HCEC 1CT (cell line): ENCODE measurements around the gene KLRF1.
A peak's percentile ranks its signal among the peaks of the same experiment; 100 is the strongest.

ENCODE experiments used
- DNase-seq: peaks from one replicate; pipeline ENCODE4 v3.0.0-alpha.2; 2017

Gene KLRF1, protein sequence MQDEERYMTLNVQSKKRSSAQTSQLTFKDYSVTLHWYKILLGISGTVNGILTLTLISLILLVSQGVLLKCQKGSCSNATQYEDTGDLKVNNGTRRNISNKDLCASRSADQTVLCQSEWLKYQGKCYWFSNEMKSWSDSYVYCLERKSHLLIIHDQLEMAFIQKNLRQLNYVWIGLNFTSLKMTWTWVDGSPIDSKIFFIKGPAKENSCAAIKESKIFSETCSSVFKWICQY

DNA sequence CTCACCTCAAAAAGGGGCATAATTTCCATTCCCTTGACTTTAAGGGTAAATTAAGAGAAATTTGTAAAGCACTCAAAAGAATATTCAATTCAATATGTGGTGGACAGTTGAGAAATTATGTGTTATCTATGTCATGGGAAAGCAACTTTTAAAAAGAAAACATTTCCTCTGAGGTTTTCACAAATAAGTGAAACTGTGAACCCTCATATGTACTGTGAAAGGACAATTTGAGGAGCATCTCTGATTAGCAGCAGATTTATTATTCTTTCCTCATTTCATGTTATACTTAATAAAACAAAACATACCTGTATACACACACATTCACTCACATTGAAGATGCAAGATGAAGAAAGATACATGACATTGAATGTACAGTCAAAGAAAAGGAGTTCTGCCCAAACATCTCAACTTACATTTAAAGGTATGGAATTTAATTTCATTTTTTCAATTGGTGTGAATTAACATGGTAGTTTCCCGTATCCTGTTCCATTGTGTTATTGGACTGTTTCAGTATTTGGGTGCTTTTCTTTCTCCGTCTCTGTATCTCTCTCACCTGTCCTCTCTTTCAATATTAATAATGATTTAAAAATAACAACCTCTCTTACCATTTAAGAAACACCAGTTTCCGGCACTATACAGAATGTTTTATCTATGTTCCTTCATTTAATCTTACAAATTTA lies at the start of gene KLRF1:
TSS of gene KLRF1 (plus strand) at position 273 of the 680 bp plus-strand sequence. CDS start at position 337, 64 bp downstream.
- DNase-seq: no peak

DNA sequence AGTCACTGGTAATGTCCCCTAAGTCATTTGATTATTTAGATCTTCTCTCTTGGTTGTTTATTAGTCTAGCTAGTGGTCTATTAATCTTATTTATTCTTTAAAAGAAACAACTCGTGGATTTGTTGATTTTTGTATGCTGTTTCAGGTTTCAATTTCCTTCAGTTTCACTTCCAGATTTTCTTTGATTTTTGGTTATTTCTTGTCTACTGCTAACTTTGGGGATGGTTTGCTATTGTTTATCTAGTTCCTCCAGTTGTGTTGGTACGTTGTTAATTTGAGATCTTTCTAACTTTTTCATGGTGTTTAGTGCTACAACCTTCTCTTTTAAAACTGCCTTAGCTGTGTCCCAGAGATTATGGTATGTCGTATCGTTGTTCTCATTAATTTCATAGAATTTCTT lies 48.1 kb upstream of the KLRF1 start:
- no peak for DNase-seq

DNA sequence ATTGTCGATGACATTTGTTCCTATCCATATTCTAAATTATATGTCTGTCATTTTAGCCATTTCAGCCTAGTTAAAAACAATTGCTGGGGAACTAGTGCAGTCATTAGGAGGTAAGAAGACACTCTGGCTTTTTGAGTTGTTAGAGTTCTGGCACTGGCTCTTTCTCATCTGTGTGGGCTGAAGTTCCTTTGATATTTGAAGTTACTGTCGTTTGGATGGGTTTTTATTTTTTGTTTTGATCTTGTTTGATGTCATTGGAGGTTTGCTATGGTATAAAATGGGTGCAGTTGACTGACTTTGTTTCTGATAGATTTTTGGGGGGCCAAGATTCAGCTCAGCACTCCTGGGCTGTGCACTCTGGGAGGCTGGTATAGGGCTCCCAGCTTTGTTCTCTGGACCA lies 45.9 kb upstream of the KLRF1 start:
- DNase-seq: no peak

DNA sequence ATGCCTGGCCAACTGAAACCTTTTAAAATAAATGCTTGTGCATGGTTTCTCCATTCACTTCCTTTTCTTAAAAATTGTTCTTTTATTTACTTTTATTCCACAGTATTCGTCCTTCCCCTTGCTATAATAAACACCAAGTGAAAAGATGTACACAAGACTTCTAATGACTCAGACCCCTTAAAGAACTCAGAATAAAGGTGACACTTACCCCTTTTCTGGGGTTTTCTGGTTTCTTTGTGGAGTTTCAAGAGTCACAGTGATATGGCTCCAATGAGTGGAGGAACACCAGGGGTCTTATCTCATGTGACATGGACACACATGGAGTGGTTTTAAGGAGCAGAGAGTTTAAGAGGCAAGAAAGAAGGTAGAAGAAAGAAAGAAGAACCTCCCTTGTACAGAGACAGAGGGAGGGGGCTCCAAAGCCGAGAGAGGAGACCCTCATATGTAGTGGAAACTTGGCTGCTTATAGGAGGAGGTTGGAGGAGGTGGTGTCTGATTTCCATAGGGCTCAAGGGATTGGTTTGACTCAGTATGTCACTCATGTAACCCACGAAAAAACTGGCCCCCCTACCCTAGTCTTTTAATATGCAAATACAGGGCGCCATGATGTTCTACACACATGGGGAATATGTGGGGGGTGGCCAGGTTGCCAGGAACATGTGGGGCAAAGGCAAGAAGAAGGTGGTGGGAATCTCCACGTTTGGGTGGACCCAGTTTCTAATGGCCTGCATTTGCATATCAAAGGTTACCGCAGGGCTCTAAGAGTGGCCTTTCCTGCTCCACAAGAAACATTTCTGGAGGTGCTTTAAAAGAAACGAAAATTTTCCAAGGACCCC lies 44.5 kb upstream of the KLRF1 start:
- no peak for DNase-seq

DNA sequence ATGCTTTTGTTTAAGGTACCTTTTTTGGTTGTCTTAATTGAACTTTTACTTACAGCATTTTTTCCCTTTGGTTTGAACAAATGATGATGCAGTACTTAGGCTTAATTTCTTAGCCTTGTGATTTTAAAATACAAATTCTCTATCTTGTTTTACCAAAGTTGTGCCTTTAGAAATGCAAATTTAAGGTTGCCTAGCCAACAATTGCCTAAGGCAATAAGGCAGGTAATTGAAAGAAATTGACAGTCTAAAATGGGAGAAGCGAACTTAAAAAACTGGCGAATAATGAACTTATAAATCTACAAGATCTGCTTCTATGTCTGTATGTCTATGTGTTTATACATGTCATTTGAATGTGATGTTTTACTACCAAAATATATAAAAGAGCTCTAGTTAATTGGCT lies 43.0 kb upstream of the KLRF1 start:
- no peak for DNase-seq

DNA sequence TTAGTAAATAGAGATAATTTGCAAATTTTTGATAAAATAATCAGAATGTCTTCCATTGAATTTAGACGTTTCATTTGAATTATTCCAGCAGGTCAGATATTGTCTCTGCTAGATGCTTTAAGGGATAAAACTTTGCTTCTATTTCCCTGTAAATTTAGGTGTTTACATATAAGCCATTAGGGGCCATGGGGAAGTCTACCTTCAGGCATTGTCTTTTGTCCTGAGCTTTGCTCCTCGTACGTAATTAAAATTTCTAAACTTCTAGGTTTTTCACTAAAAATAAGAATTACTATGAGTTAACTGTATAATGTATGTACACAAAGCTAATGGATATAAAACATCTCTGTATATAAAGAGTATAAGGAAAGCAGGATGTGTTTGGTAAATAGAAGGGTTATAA lies 42.5 kb upstream of the KLRF1 start:
- no peak for DNase-seq

DNA sequence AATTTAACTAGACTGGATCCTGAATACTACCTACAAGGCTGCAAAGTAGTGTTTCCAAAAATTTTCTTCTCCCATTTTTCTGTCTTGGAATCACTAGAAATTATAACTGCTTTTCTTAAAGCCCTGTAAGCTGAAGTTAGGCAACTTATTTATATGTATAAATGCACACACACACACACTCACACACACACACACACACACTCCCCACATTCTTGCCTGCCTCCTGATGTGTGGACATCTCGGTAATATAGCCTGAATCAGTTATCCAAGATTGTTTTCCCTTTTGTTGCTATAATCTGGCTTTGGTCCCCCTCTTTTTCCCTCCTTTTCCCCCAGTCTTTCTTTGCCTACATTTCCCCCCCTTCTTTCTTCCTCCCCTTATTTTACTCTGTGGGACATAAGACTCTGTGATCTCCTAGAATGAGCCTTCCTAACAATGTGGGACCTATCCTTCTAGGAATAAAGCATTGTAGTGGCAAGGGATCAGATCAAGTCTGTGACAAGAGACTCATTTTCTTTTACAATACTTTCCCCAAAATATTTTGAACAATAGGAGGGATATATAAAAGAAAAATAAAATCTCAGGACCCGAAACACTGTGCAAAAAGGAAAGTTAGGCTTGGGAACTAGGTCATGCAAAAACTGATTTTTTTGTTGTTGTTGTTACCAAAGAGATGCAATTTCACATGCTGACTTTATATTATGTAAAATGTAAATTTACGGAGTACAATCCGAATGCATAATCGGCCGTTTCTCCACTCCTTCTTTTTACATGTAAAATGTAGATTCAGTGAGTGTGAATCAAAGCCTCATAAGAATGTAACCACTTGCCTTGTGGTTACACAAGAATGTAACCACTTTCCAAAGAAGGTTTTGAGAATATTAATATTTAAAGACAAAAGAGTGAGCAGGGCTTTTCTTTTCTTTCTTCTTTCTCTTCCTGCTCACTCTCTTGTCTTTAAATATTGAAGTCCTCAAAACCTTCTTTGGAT lies 40.3 kb upstream of the KLRF1 start:
- peak; percentile 53 for DNase-seq

DNA sequence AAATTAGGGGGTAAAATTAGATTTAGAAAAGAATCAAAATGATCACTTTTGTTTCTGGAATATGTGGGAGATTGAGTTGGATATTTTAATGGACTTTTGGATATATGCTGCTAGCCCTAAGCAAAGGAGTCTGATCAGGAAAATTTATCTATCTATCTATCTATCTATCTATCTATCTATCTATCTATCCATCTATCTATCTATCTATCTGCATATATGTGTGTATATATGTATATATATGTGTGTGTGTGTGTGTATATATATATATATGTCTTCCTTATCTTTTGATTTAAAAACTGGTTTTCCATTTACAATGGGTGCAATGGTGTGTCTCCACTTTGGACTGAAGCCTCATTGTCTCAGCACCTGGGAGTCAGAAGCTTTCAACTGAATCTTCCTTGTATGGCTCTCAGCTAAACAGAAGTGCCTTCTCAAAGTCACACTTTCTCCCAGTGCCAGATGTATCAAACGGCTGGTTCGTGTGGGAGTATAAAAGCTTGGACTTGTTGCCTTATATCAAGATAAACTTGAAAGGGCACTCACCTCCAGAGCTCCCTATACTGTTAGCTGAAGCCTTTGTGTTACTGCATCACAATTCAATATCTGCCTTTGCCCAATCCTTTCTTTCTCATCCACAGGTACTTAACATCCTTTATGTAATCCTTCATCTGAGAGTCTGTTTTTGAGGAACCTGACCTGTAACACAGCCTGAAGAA lies 34.9 kb upstream of the KLRF1 start:
- DNase-seq: peak; percentile 7

DNA sequence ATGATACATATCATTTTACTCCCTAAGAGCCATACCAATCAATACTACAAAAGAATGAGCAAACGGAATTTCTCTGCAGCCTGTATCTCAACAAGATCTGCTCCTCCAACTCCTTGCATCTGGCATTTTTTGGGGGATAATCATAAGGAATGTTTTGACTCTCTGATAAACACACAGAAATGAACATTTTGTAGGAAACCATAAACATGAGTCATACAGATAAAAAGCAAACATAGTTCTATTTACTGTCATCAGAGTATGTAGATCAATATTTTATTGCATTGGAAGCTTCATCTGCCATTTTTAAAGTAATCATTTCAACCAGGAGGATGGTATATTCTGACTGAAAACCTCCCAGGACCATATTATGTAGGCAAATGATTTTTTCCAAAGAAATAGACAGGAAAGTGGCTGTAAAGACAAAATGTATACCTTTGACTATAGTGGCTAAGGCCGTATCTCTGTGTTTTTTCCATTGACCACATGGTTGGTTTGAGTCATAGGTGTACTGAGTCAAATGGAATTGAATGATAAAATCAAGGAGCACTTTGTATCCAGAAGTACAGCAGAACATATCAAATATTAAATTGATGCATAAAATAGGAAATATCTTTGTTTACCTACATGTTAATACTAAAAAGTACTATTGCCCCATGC lies 34.2 kb upstream of the KLRF1 start:
- peak; percentile 93 for DNase-seq

DNA sequence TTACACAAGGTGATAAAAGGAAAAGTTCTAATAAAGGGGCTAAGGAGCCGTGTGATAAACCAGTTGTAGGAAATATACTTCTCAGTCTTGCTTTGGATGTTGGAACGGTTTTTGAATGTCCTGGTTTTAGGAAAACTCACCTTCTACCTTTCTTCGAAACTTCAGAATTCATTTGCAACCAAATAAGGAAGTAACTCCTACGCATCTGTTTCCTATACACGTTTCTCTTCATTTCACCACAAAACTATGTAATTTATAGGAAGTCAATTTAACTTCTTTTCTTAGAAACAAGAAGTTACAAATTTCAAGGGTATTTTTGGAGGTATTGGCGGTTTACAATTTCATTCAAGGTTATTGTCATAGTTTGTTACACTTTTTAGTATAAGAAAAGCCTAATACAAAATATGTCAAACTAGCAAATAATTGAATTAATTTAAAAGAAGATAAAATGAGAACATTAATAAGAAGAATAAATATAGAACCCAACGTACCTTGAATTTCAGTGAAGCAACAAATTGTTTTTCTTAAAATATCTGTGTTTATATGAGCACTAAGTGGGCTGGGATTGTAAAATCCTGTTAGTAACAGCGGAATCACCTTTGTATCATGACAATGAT lies 33.4 kb upstream of the KLRF1 start:
- DNase-seq: no peak

DNA sequence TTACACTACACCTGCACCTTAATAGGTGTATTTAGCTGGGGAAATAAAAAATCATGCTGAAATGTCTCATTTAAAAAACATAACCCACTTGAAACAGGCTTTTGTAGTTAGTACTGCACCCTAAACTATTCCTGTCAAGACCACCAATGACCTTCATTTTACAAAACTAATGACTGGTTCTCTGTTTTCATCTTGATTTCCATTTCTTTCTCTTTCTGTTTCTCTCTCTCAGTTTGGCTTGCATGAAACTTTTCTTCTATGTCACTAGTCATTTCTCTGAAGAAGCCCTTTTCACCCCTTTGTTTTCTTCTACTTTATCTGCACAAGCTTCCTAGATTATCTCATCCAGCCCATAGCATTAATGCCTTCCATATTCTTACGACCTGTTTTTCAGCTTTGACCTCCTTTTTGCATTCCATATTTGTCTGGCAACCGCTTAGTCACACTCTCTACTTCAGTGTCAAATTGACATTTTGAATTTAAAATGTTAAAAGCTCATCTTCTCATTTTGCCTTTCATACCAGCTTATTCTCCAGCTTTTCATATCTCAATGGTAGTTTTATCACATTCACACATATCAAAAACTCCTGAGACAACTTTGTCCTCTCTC lies 32.7 kb upstream of the KLRF1 start:
- no peak for DNase-seq

DNA sequence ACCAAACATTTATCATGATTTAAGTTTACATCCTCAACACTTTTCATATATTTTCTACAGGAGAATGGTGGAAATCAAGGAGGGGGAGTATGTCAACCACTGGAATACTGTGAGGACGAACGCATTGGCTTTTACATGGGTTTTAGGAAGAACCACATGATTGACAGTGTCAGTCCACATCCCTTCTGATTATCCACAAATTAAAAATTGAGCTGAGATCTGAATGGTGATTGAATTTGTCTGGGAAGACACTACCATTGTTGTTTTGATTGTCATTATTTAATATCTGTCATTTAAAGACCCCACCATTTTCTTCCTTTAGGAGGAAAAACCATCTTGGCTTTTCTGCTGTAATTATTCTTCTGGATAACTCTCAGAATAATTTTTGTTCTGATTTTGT lies 31.3 kb upstream of the KLRF1 start:
- no peak for DNase-seq

DNA sequence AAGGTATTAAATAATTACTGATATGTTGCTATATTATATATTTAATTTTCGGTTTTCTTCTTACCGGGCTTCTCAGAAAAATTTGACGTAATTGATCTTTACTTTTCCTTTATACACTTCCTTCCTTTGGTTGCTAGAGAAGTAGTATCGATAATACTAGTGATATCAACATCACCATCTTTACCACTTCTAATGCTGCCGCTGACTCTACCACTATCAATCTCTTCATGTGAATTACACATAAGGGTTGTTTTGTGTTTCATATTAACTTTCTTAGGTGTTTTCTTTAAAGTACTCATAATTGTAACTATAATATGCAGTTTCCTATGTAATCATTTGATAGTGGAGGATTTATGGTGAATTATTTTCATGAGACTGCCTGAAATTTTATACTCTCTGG lies 30.9 kb upstream of the KLRF1 start:
- no peak for DNase-seq

DNA sequence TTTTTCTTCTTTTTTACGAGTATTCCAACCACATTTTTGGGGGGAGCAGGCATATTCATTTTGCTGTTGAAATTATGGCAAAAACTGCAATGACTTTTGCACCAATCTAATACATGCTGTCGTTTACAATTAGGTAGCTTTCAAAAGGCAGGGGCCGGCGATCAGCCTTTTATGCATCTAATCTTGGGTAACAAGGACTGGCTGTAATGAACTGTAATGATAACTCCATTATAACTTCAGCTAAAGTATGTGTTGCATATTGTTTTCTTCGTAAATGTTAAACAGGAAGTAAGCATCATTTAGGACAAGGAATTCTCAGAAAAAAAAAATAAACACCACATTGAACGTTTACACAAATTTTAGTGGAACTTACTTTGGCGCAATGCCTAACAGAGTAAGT lies 30.3 kb upstream of the KLRF1 start:
- DNase-seq: peak; percentile 28

DNA sequence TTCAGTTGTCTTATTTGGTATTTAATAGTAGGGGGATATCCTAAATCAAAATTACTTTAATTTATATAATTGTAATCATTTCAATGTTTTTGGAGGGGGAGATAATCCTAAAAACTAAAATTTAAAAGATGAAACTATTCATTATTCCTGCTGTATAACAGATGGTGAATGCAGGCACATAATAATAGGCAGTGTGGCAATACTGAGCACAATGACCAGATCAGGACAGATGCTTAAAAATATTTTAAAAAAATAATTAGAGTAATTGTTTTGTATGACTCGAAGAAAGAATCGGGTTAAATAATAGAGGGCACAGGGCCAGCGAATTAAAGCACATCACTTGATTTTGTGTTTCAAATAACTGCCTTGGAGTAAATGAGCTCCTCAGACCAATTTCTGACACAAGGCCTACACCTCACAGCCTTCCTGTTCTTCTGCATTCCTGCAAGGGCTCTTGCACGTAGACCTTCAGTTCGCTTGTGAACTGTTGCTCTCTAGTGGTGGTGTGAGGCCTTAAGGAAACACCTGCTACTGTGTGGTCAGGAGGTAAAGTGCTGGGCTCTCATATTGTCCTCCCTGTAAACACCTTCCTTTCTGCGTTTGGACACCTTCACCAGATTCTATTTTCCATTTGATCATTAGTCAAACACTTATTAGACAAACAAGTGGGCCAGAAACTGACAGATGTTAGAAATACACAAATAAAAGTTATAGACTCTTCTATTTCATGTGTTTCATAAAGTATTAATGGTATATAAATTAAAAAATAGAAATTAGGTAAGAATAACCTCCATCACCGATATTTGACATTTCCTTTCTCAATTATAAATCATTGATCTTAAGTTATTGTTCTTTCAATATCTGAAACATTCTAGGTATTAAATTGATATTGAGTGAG lies 29.3 kb upstream of the KLRF1 start:
- peak; percentile 74 for DNase-seq

DNA sequence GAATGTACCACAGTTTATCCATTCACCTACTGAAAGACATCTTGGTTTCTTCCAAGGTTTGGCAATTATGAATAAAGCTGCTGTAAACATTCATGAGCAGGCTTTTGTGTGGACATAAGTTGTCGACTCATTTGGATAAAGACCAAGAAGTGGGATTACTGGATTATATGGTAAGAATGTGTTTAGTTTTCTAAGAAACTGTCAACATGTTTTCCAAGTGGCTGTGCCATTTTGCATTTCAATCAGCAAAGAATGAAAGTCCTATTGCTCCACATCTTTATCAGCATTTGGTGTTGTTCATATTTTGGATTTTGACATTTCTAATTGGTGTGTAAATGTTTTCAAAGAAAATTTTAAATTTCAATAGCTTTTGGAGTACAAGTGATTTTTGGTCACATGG lies 27.3 kb upstream of the KLRF1 start:
- DNase-seq: peak; percentile 6

DNA sequence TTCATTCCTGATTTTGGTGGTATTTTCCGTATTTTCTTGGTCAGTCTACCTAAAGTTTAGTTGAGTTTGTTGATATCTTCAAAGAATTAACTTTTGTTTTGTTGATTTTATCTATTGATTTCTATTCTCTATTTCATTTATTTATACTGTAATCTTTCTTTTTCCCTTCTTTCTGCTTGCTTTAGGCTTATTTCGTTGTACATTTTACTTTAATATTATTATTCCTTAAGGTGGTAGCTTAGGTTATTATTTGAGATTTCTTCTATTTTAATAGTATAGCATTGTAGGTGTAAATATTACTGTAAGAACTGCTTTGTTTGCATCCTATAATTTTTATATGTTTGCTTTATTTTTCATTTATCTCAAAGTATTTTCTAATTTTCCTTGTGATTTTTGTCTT lies 21.4 kb upstream of the KLRF1 start:
- DNase-seq: no peak

DNA sequence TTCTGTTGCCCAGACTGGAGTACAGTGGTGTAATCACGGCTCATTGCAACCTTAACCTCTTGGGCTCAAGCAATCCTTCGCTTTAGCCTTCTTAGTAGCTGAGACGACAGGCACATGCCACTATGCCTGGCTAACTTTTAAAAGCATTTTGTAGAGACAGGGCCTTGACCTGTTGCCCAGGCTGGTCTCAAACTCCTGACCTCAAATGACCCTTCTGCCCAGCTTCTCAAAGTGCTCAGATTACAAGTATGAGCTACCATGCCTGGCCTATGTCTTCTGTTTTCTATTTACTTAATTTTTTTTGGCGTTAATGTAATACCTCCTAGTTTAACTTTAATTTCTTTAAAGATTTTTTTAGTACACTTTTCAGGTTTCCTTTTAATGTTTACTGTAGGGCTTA lies 20.6 kb upstream of the KLRF1 start:
- no peak for DNase-seq

DNA sequence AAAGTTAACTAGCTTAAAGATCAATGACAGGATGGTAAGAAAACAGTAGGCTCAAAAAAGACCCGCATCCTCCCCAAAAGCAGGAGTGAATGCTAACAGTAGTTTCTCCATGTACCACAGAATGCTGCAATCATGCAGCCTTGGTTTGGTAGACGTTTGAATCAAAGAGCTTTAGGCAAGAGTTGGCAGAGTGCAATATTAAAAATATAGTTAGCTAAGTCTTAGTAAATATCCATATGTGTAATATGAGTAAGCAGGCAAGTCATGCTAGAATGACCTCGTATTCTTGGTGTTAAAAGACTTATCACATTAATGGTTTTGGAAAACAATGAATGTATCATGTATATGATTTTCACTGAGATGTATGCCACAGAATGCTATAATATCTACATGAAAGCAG lies 18.8 kb upstream of the KLRF1 start:
- DNase-seq: no peak

DNA sequence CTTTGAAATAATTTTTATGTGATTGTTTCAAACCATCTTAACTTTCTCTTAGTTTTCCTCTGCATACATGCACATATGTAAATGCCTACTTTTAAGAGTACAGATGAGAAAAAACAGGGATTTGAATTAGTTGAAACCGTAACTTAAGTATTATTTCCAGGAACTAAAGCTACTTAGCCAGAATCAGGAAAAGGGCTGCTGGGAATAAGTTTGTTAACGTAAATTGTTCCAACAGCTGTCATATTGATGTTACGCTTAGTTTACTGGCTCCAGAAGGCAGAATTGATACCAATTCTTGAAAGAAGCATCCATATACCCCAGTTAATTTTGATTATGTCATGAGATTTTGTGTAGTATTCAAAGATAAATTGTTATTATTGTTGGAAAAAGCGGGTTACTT lies 17.9 kb upstream of the KLRF1 start:
- DNase-seq: no peak
